GM19193 (cell line): ENCODE data around the gene TIGD3.

Source experiments
- POLR2A ChIP-seq: IDR thresholded peaks from 4 replicates; pipeline ENCODE4 v1.6.1; 2011; ENCODE audit not compliant: insufficient read depth, insufficient read length; ENCODE audit errors: extremely low read depth

TIGD3 gene

DNA sequence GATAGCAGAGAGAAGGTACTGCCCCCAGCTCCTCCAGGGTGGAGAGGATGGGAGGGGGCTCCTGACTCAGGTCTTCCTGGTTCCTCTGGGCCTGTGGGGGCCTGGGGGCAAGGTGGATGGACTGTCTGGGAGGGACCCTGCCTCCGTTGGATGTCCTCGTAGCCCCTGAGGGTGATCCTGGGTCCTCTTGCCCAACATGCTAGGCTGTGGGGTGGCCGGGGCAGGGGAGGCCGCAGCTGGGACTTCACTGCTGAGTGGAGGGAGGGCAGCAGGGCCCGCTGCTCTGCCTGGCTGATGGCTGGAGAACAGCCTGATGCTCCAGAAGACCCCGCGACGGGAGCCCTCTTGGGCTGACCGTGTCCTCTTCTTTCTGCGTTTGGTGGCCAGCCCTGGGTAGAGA, 45.3 kb downstream of the TIGD3 start:
- TF ChIP-seq POLR2A, result no peak

- no peak for TF ChIP-seq POLR2A
These were observed 45.9 kb downstream of the TIGD3 start for GRCh38 chr11:65400307-65401072.

DNA sequence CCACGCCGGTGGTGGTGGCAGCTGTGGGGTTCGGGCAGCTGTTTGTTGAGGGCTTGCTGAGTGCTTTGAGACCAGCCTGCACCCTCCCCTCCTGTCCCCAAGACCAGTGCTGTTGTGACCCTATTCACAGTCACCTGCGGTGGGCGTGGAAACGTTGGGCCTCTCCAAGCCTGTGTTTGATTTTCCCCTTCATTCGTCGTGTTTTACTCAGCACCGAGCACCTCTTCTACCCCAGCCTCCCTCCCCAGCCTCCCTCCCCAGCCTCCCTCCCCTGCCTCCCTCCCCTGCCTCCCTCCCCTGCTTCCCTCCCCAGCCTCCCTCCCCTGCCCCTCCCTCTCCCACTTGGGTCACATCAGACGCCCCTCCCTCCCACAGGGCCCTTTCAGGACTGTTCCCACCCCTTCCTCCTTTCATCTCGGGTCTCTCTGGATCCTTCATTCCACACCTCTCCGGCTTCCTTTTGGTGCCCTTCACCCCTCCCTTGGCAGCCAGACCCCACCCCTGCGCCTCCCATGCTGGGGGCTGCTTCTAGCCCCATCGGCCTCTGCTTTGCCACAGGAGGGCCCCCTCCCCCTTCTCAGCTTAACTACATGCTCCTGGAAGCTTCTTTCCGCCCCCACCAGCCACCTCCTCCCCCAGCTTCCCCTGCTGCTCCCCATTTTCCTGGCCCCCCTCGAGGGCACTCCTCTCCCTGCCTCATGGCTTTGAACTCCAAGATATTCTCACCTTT, 46.7 kb downstream of the TIGD3 start:
- TF ChIP-seq POLR2A, result no peak

DNA sequence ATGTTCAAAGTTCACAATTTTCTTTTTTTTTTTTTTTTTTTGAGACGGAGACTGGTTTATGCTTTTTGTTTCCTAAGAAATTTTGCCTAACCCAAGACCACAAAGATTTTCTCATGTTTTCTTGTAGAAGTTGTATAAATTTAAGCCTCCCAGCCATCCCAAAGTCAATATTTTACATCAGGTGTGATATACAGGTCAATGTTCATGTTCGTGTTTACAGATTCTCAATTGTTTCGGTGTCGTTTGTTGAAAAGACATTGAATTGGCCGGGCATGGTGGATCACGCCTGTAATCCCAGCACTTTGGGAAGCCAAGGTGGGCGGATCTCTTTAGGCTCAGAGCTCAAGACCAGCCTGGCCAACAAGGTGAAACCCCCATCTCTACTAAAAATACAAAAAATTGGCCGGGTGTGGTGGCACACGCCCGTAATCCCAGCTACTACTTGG, 47.3 kb downstream of the TIGD3 start:
- TF ChIP-seq POLR2A, result no peak

- no peak for TF ChIP-seq POLR2A
These were observed 48.2 kb downstream of the TIGD3 start for GRCh38 chr11:65402790-65403189.

GRCh38 chr11:65403607-65404121, 49.1 kb downstream of the TIGD3 start:
- TF ChIP-seq POLR2A, result no peak

- TF ChIP-seq POLR2A, result no peak
These were observed 49.7 kb downstream of the TIGD3 start for GRCh38 chr11:65404210-65404609.

DNA sequence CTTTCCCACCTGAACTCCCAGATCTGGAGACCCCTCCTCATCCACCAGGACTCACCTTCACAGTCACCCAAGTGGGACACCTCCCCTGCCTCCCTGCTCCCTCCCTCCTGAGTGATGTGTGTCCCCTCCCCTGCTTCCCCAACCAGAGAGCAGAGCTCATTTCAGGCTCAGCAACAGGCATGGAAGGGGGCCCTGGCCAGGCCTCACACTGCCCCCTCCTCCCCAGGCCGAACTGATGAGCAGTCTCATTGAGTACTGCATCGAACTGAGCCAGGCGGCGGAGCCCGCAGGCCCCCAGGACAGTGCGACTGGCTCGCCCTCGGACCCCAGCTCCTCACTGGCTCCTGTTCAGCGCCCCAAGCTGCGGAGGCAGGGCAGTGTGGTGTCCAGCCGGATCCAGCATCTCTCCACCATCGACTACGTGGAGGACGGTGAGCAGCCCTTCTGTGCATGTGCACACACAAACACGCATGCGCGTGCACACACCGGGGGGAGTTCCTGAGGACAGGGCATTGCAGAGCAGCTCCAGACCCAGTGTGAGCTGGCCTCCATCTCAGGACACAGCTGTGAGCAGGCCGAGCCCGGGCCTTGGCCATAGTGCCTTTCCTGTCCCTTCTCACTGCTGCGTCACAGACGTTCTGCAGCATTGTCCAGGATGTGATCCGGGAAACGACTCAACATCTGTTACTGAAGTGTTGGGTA, 50.2 kb downstream of the TIGD3 start:
- no peak for TF ChIP-seq POLR2A
